DMS153 (cell line): ENCODE results near the gene ORMDL2.
"Not testable (repeated sequence)": the region's sequence is repeated elsewhere in the genome, so short reads cannot be mapped to it uniquely, and the experiment has no call there.

Experiments used
- DNase-seq: peaks from one replicate; lab custom pipeline; 2025; lab: John Stamatoyannopoulos, UW

Gene ORMDL2

GRCh38 chr12:55852740-55853139 is 34.9 kb downstream of the ORMDL2 start:
- no peak for DNase-seq

GRCh38 chr12:55861396-55861795 is 43.6 kb downstream of the ORMDL2 start:
- DNase-seq, result no peak

- DNase-seq, result no peak
These were observed 44.0 kb downstream of the ORMDL2 start for GRCh38 chr12:55861871-55862270.

GRCh38 chr12:55862286-55862685 is 44.4 kb downstream of the ORMDL2 start:
- DNase-seq, result no peak

GRCh38 chr12:55862931-55863330 is 45.1 kb downstream of the ORMDL2 start:
- not testable (repeated sequence) for DNase-seq

- DNase-seq, result no peak
These were observed 47.5 kb downstream of the ORMDL2 start for GRCh38 chr12:55865327-55865726.

GRCh38 chr12:55866454-55867004 is 48.7 kb downstream of the ORMDL2 start:
- not testable (repeated sequence) for DNase-seq
